ENCODE data around the gene FOXP1.

- TF ChIP-seq CTCF (IDR thresholded peaks at IDR 0.05) (no peak), EZH2 (IDR thresholded peaks at IDR 0.05; ENCODE audit: borderline replicate concordance, insufficient read depth, low read depth, low read length, poor library complexity, severe bottlenecking) (no peak)
Observed at GRCh38 chr3:71395927-71396695, 187.4 kb downstream of the FOXP1 start.

All from B cell (primary cell).